HG03066 (cell line): ENCODE measurements around the gene FAM168B.

Experiments used
- ATAC-seq: cut with Tn5 transposase; IDR thresholded peaks from one replicate; pipeline ENCODE4 v1.9.1; 2021; ENCODE audit warnings: low read depth; ENCODE audit not compliant: unreplicated experiment

The FAM168B gene

GRCh38 chr2:131041402-131042147 is 51.7 kb downstream of the FAM168B start:
- ATAC-seq: no peak

GRCh38 chr2:131040661-131041401 is 52.4 kb downstream of the FAM168B start:
- ATAC-seq: no peak

GRCh38 chr2:131039908-131040660 is 53.2 kb downstream of the FAM168B start:
- ATAC-seq: no peak

- no peak for ATAC-seq
Observed at GRCh38 chr2:131039535-131039907, 53.7 kb downstream of the FAM168B start.

GRCh38 chr2:131039101-131039440 is 54.2 kb downstream of the FAM168B start:
- no peak for ATAC-seq

GRCh38 chr2:131038258-131039100 is 54.8 kb downstream of the FAM168B start:
- ATAC-seq: no peak

- no peak for ATAC-seq
Observed at GRCh38 chr2:131037398-131038257, 55.6 kb downstream of the FAM168B start.

- ATAC-seq: no peak
Observed at GRCh38 chr2:131036696-131037397, 56.4 kb downstream of the FAM168B start.

GRCh38 chr2:131036269-131036668 is 57.0 kb downstream of the FAM168B start:
- no peak for ATAC-seq

GRCh38 chr2:131035826-131036231 is 57.4 kb downstream of the FAM168B start:
- ATAC-seq: no peak

GRCh38 chr2:131035112-131035825 is 58.0 kb downstream of the FAM168B start:
- ATAC-seq: no peak

- ATAC-seq: no peak
Observed at GRCh38 chr2:131034122-131035051, 58.9 kb downstream of the FAM168B start.

GRCh38 chr2:131033786-131034121 is 59.5 kb downstream of the FAM168B start:
- ATAC-seq: no peak

- no peak for ATAC-seq
Observed at GRCh38 chr2:131032393-131032836, 60.8 kb downstream of the FAM168B start.

GRCh38 chr2:131031875-131032274 is 61.4 kb downstream of the FAM168B start:
- ATAC-seq: no peak

GRCh38 chr2:131031431-131031841 is 61.8 kb downstream of the FAM168B start:
- no peak for ATAC-seq

GRCh38 chr2:131030478-131030971 is 62.7 kb downstream of the FAM168B start:
- no peak for ATAC-seq
